Naive thymus-derived CD4-positive, alpha-beta T cell (primary cell): ENCODE data around the gene TNRC6C. TPM values are rescaled to one million over a fixed set of nuclear protein-coding genes. Genes with fewer than 3 reads are reported as not detected.

Experiments
- ATAC-seq: fragments of 150-1000 bp; cut with Tn5 transposase; 2 replicates; pipeline ENCODE4 v1.10.0; 2021; ENCODE audit warnings: mild to moderate bottlenecking, moderate library complexity
- CTCF ChIA-PET: fragments of 350-600 bp; sonication (Branson Sonifier 250); formaldehyde crosslinking; loops from one replicate; lab custom pipeline; 2021; ENCODE audit warnings: antibody characterized with exemption; lab: Charles Lee
- POLR2A ChIA-PET: fragments of 350-600 bp; sonication (Branson Sonifier 250); formaldehyde crosslinking; loops from one replicate; lab custom pipeline; 2021; ENCODE audit warnings: antibody characterized with exemption, inconsistent platforms; lab: Charles Lee
- DNase-seq, 9 donors: peaks; one replicate each; pipeline versions ENCODE4 v3.0.0 to v3.0.0-alpha.2; 2020 to 2022; ENCODE audit warnings: mixed read lengths in 1 of 9
- H3K27ac ChIP-seq: one replicate; pipeline ENCODE4 v1.7.0; 2013; ENCODE audit warnings: mild to moderate bottlenecking, low read depth, low read length, moderate library complexity
- H3K27me3 ChIP-seq, 2 donors: one replicate each; pipeline ENCODE4 v1.7.0; 2013; ENCODE audit warnings: low read length in 2 of 2, mild to moderate bottlenecking in 2 of 2, moderate library complexity in 2 of 2; ENCODE audit not compliant: control insufficient read depth in 2 of 2, insufficient read depth in 2 of 2
- H3K36me3 ChIP-seq, 3 experiments: 1 replicate in 2 of 3; 2 replicates in 1 of 3; pipeline ENCODE4 v1.7.0; 2013; ENCODE audit warnings: low read length in 3 of 3, mild to moderate bottlenecking in 3 of 3, moderate library complexity in 1 of 3; ENCODE audit not compliant: insufficient read depth in 3 of 3, control insufficient read depth in 2 of 3
- H3K4me1 ChIP-seq, 2 donors: one replicate each; pipeline ENCODE4 v1.7.0; 2013; ENCODE audit warnings: low read length in 2 of 2, mild to moderate bottlenecking in 2 of 2, moderate library complexity in 1 of 2; ENCODE audit not compliant: control insufficient read depth in 2 of 2, insufficient read depth in 2 of 2
- H3K4me3 ChIP-seq: 2 replicates; pipeline ENCODE4 v1.7.0; 2013; ENCODE audit warnings: mild to moderate bottlenecking, low read length
- H3K9me3 ChIP-seq, 3 experiments: 1 replicate in 2 of 3; 2 replicates in 1 of 3; pipeline ENCODE4 v1.7.0; 2013; ENCODE audit warnings: low read length in 3 of 3; ENCODE audit not compliant: control insufficient read depth in 2 of 3
- H3K27ac Mint-ChIP-seq, 9 donors: one replicate each; pipeline ENCODE4 v1.8.0; 2020 to 2022; ENCODE audit warnings: mixed read lengths in 9 of 9, mild to moderate bottlenecking in 8 of 9, moderate library complexity in 5 of 9, inconsistent platforms in 2 of 9
- H3K27me3 Mint-ChIP-seq, 5 donors: one replicate each; pipeline ENCODE4 v1.8.0; 2021 to 2022; ENCODE audit warnings: mixed read lengths in 5 of 5, mild to moderate bottlenecking in 1 of 5
- H3K36me3 Mint-ChIP-seq, 5 donors: one replicate each; pipeline ENCODE4 v1.8.0; 2020 to 2022; ENCODE audit warnings: mixed read lengths in 5 of 5, mild to moderate bottlenecking in 3 of 5, inconsistent platforms in 1 of 5
- H3K4me1 Mint-ChIP-seq, 7 donors: one replicate each; pipeline ENCODE4 v1.8.0; 2020 to 2022; ENCODE audit warnings: mixed read lengths in 7 of 7, mild to moderate bottlenecking in 3 of 7, inconsistent platforms in 1 of 7
- H3K4me3 Mint-ChIP-seq, 10 donors: one replicate each; pipeline ENCODE4 v1.8.0; 2020 to 2022; ENCODE audit warnings: mild to moderate bottlenecking in 10 of 10, mixed read lengths in 10 of 10, moderate library complexity in 6 of 10, inconsistent platforms in 2 of 10
- H3K9me3 Mint-ChIP-seq, 11 donors: one replicate each; pipeline ENCODE4 v1.8.0; 2020 to 2022; ENCODE audit warnings: mixed read lengths in 11 of 11, mild to moderate bottlenecking in 4 of 11, inconsistent platforms in 1 of 11, moderate library complexity in 1 of 11
- intact Hi-C, 2 donors: fragments of 100-400 bp; cut with micrococcal nuclease; formaldehyde crosslinking; loops; one replicate each; pipeline ENCODE4 v1.15.1; 2023
- polyA plus RNA-seq, 2 donors: library from polyadenylated mRNA; unstranded; fragments of 300-500 nt; fragmentation: Illumina TruSeq; gene quantifications; one replicate each; pipeline ENCODE4 v1.2.3, GENCODE V29; 2021
- total RNA-seq, 6 experiments: library from RNA in 5 of 6; stranded (reverse) in 5 of 6; gene quantifications; 1 replicate in 5 of 6; 2 replicates in 1 of 6; pipeline ENCODE4 v1.2.3 and lab custom pipeline; 2021 to 2026

Gene TNRC6C
- total and polyA plus RNA-seq, 7 experiments from 2014 or later, result 7.4 to 133 (median 73.4) TPM

GRCh38 chr17:78048346-78049292, 90.1 kb downstream of the TNRC6C start:
- no peak overlapping the region for H3K27ac ChIP-seq
- no peak for DNase-seq
- no peaks in the 10 kb centered on the region for H3K27me3 ChIP-seq
- Mint-ChIP-seq H3K36me3 (peaks cover 19 to 64% (median 52%) of the 10 kb centered on the region in 5 donors), H3K4me1 (peaks cover 10 to 68% (median 44%) of the 10 kb centered on the region in 7 donors), H3K4me3 (peak overlapping the region in 1 of 10 donors; percentile 21), H3K9me3 (peaks cover 0 to 4% (median 0%) of the 10 kb centered on the region in 11 donors), H3K27ac (peak overlapping the region in 3 of 9 donors; percentile 9 to 33 (median 22)), H3K27me3 (no peaks in the 10 kb centered on the region)
- ATAC-seq, result no peak
- POLR2A ChIA-PET, result interaction anchor here (0.5 kb wide), 1 partner anchor 177 kb away, joined by 3 read pairs; no protein-coding TSS in a partner anchor
- intact Hi-C loops, result no loop called here
- H3K4me1 ChIP-seq, result no peaks in the 10 kb centered on the region
- CTCF ChIA-PET, result interaction anchor here (1.1 kb wide), 2 partner anchors 12 to 36 kb away, joined by 4 read pairs; no protein-coding TSS in a partner anchor
- no peaks in the 10 kb centered on the region for H3K9me3 ChIP-seq
- peaks cover 9 to 57% (median 23%) of the 10 kb centered on the region in 3 experiments for H3K36me3 ChIP-seq
- no peak overlapping the region for H3K4me3 ChIP-seq

- H3K27ac ChIP-seq, result no peak overlapping the region
- ChIA-PET POLR2A (no interaction called here), CTCF (no interaction called here)
- H3K27me3 ChIP-seq, result no peaks in the 10 kb centered on the region
- no peaks in the 10 kb centered on the region for H3K9me3 ChIP-seq
- peaks cover 19 to 58% (median 46%) of the 10 kb centered on the region in 5 donors for H3K36me3 Mint-ChIP-seq
- intact Hi-C loops, result no loop called here
- peaks cover 0 to 4% (median 0%) of the 10 kb centered on the region in 11 donors for H3K9me3 Mint-ChIP-seq
- no peak overlapping the region for H3K4me3 Mint-ChIP-seq
- no peaks in the 10 kb centered on the region for H3K4me1 ChIP-seq
- no peak overlapping the region for H3K4me3 ChIP-seq
- no peak for ATAC-seq
- H3K27me3 Mint-ChIP-seq, result no peaks in the 10 kb centered on the region
- H3K4me1 Mint-ChIP-seq, result peaks cover 10 to 58% (median 34%) of the 10 kb centered on the region in 7 donors
- H3K36me3 ChIP-seq, result peaks cover 9 to 63% (median 29%) of the 10 kb centered on the region in 3 experiments
- peak overlapping the region in 4 of 9 donors; percentile 48 to 69 (median 55) for H3K27ac Mint-ChIP-seq
- no peak for DNase-seq
These were observed 91.1 kb downstream of the TNRC6C start for GRCh38 chr17:78049609-78050008.

- DNase-seq, result no peak
- Mint-ChIP-seq H3K4me3 (no peak overlapping the region), H3K36me3 (peaks cover 19 to 54% (median 36%) of the 10 kb centered on the region in 5 donors), H3K27ac (peak overlapping the region in 5 of 9 donors; percentile 4 to 73 (median 18)), H3K27me3 (no peaks in the 10 kb centered on the region), H3K4me1 (peaks cover 10 to 42% (median 25%) of the 10 kb centered on the region in 7 donors), H3K9me3 (peaks cover 0 to 2% (median 0%) of the 10 kb centered on the region in 11 donors)
- intact Hi-C loops, result no loop called here
- H3K4me1 ChIP-seq, result no peaks in the 10 kb centered on the region
- H3K27me3 ChIP-seq, result no peaks in the 10 kb centered on the region
- no peaks in the 10 kb centered on the region for H3K9me3 ChIP-seq
- ATAC-seq, result no peak
- peaks cover 9 to 66% (median 31%) of the 10 kb centered on the region in 3 experiments for H3K36me3 ChIP-seq
- CTCF ChIA-PET, result interaction anchor here (0.6 kb wide), 1 partner anchor 136 kb away, joined by 11 read pairs; no protein-coding TSS in a partner anchor
- H3K4me3 ChIP-seq, result no peak overlapping the region
- POLR2A ChIA-PET, result interaction anchor here (0.9 to 1.0 kb wide), 2 partner anchors 9 to 31 kb away, joined by 3 read pairs; no protein-coding TSS in a partner anchor
- no peak overlapping the region for H3K27ac ChIP-seq
These were observed 92.9 kb downstream of the TNRC6C start for GRCh38 chr17:78051186-78051972.

GRCh38 chr17:78053777-78054468, 95.4 kb downstream of the TNRC6C start:
- POLR2A ChIA-PET, result interaction anchor here (0.6 kb wide), 1 partner anchor 272 kb away, joined by 3 read pairs; no protein-coding TSS in a partner anchor
- ATAC-seq, result peak; percentile 10
- Mint-ChIP-seq H3K27me3 (no peaks in the 10 kb centered on the region), H3K27ac (peak overlapping the region in 1 of 9 donors; percentile 41), H3K9me3 (peaks cover 0 to 2% (median 0%) of the 10 kb centered on the region in 11 donors), H3K4me1 (peaks cover 9 to 48% (median 32%) of the 10 kb centered on the region in 7 donors), H3K36me3 (peaks cover 15 to 43% (median 28%) of the 10 kb centered on the region in 5 donors), H3K4me3 (no peak overlapping the region)
- CTCF ChIA-PET, result no interaction called here
- H3K36me3 ChIP-seq, result peaks cover 9 to 59% (median 30%) of the 10 kb centered on the region in 3 experiments
- H3K27me3 ChIP-seq, result no peaks in the 10 kb centered on the region
- intact Hi-C loops, result no loop called here
- no peaks in the 10 kb centered on the region for H3K4me1 ChIP-seq
- DNase-seq, result no peak
- no peaks in the 10 kb centered on the region for H3K9me3 ChIP-seq
- no peak overlapping the region for H3K4me3 ChIP-seq
- H3K27ac ChIP-seq, result no peak overlapping the region

GRCh38 chr17:78057113-78057740, 98.7 kb downstream of the TNRC6C start:
- H3K27me3 ChIP-seq, result no peaks in the 10 kb centered on the region
- ChIA-PET CTCF (interaction anchor here (0.6 kb wide), 1 partner anchor 43 kb away, joined by 5 read pairs; no protein-coding TSS in a partner anchor), POLR2A (no interaction called here)
- Mint-ChIP-seq H3K4me3 (no peak overlapping the region), H3K27ac (peak overlapping the region in 2 of 9 donors; percentile 53 to 75), H3K4me1 (peaks cover 0 to 56% (median 41%) of the 10 kb centered on the region in 7 donors), H3K9me3 (no peaks in the 10 kb centered on the region), H3K27me3 (no peaks in the 10 kb centered on the region), H3K36me3 (peaks cover 0 to 18% (median 4%) of the 10 kb centered on the region in 5 donors)
- ATAC-seq, result no peak
- intact Hi-C loops, result no loop called here
- H3K36me3 ChIP-seq, result peaks cover 0 to 27% (median 8%) of the 10 kb centered on the region in 3 experiments
- no peaks in the 10 kb centered on the region for H3K4me1 ChIP-seq
- no peaks in the 10 kb centered on the region for H3K9me3 ChIP-seq
- DNase-seq, result no peak
- H3K4me3 ChIP-seq, result no peak overlapping the region
- no peak overlapping the region for H3K27ac ChIP-seq
